Activated CD4-positive, alpha-beta T cell treated with anti-CD3 and anti-CD28 coated beads, Interleukin-2, amount 10 ng/mL, durations not matched to agents 24 days and 14 days (primary cell): Measurements from ENCODE around the gene POMGNT2. TPM values are rescaled to one million over a fixed set of nuclear protein-coding genes. Genes with fewer than 3 reads are reported as not detected.

Source experiments
- DNase-seq: peaks from one replicate; pipeline ENCODE4 v3.0.0; 2022
- H3K27ac Mint-ChIP-seq: one replicate; pipeline ENCODE4 v1.8.0; 2022; ENCODE audit warnings: mild to moderate bottlenecking, mixed read lengths
- H3K27me3 Mint-ChIP-seq: one replicate; pipeline ENCODE4 v1.8.0; 2022; ENCODE audit warnings: mixed read lengths
- H3K36me3 Mint-ChIP-seq: one replicate; pipeline ENCODE4 v1.8.0; 2022; ENCODE audit warnings: low read depth, mild to moderate bottlenecking, mixed read lengths
- H3K4me1 Mint-ChIP-seq: one replicate; pipeline ENCODE4 v1.8.0; 2021; ENCODE audit warnings: mixed read lengths
- H3K4me3 Mint-ChIP-seq: one replicate; pipeline ENCODE4 v1.8.0; 2022; ENCODE audit warnings: mild to moderate bottlenecking, moderate library complexity, mixed read lengths
- H3K9me3 Mint-ChIP-seq: one replicate; pipeline ENCODE4 v1.8.0; 2021; ENCODE audit warnings: mixed read lengths
- intact Hi-C: fragments of 100-400 bp; cut with micrococcal nuclease; formaldehyde crosslinking; loops from one replicate; pipeline ENCODE4 v1.15.1; 2023
- total RNA-seq: library from RNA; stranded (reverse); gene quantifications from 2 replicates; pipeline ENCODE4 v1.2.3, GENCODE V29; 2022

The POMGNT2 gene
- total RNA-seq, 1 donor from 2014 or later: 8.8 TPM

DNA sequence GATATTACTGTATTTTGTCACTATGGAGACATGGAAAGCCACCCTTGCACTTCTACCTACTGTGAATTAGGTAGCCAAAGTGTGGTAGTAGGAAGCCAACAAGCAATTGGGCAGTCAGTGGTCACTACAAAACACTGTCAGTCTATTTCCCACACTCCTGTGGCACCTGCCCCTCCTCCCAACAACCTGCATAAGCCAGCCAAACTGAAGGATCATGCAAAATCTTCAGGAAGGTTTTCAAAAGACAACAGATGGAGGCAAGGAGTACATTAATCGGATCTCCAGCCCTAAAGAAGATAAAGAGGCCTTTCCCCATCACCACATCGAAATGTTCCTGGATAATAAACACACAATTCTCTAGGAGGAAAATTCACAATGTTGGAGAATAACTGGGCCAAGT is 11.9 kb downstream of the POMGNT2 start:
- no peak for DNase-seq
- H3K36me3 Mint-ChIP-seq: no peaks in the 10 kb centered on the region
- H3K27me3 Mint-ChIP-seq: no peaks in the 10 kb centered on the region
- H3K4me1 Mint-ChIP-seq: no peaks in the 10 kb centered on the region
- H3K27ac Mint-ChIP-seq: no peak overlapping the region
- intact Hi-C loops: no loop called here
- no peaks in the 10 kb centered on the region for H3K9me3 Mint-ChIP-seq
- H3K4me3 Mint-ChIP-seq: no peak overlapping the region

DNA sequence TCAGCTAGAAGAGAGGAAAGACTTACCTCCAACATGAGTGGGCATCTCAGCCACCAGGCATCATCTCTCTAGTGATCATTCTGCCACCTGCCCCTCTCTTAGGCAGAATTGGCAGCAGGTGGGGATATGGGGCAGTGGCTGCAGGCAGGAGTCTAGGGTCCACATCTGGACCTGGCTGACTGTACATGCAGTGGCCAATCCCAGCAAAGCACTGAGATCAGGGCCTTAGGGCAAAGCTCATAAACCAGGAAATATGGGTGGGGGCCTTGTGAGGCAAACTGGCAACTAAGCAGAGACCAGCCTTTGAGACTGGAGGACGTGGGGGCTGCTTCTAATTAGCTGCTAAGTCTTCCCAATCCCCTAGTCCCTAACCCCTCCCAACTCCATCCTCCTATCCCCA is 12.9 kb downstream of the POMGNT2 start:
- DNase-seq: no peak
- Mint-ChIP-seq H3K27ac (no peak overlapping the region), H3K27me3 (no peaks in the 10 kb centered on the region), H3K36me3 (no peaks in the 10 kb centered on the region), H3K4me3 (no peak overlapping the region), H3K9me3 (no peaks in the 10 kb centered on the region), H3K4me1 (no peaks in the 10 kb centered on the region)
- intact Hi-C loops: no loop called here

DNA sequence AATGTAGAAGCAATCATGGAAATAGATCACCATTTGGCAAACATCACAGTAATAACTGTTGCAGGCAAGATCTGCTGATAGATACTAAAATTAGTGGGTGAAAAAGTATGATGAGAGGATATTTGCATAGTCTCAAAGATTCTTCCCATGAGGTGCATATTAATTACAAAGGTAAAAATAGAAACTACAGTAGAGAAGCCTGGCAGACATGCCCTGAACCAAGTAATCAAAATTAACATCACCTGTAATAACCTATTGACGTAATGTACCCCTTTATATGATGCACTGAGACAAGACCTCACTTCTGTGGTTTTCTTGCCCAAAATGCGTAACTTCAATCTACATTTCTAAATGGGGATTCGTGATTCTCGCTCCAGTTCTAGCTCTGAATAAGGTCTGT is 14.4 kb downstream of the POMGNT2 start:
- H3K4me3 Mint-ChIP-seq: no peak overlapping the region
- no peaks in the 10 kb centered on the region for H3K9me3 Mint-ChIP-seq
- no peak overlapping the region for H3K27ac Mint-ChIP-seq
- intact Hi-C loops: no loop called here
- H3K4me1 Mint-ChIP-seq: peaks cover 4% of the 10 kb centered on the region
- H3K27me3 Mint-ChIP-seq: no peaks in the 10 kb centered on the region
- no peaks in the 10 kb centered on the region for H3K36me3 Mint-ChIP-seq
- no peak for DNase-seq

DNA sequence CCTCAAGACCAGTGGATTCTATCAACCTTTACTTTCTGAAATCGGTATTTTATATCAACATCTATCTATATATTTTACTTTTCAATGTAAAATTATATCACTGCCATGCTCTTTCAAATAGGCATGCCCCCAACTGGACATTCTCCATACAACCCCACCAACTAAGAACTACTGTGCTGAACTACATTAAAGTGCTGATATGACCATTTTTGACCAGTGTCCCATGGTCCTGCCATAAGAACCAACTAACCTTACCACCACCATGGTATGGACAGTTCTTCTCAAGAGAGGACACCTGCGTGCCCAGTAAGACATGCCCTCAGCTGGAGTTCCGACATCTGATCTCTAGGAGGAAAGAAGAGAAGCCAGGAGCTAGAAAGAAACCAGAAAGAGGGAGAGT is 15.6 kb downstream of the POMGNT2 start:
- Mint-ChIP-seq H3K9me3 (peaks cover 1% of the 10 kb centered on the region), H3K4me1 (peaks cover 6% of the 10 kb centered on the region), H3K4me3 (no peak overlapping the region), H3K27ac (no peak overlapping the region), H3K36me3 (peaks cover 2% of the 10 kb centered on the region), H3K27me3 (no peaks in the 10 kb centered on the region)
- intact Hi-C loops: no loop called here
- DNase-seq: no peak

DNA sequence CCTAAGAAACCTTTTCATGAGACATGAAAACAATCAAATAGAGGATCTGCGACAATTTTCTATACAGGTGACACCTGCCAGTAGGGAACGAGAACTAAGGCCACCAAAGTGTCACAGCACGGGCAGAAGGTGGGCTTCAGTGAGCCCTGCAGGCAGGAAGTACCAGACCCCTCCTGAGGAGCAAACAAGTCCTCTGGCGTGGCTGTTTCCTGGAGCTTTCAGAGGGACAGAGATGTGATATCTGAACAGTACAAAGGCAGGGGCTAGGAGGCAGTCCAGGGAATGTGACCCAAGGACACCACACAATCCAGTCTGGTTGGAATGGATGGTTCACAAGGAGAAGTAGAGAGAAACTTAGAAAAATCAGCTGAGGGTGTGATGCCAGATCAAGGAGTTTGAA is 16.8 kb downstream of the POMGNT2 start:
- H3K4me1 Mint-ChIP-seq: peaks cover 6% of the 10 kb centered on the region
- peaks cover 4% of the 10 kb centered on the region for H3K36me3 Mint-ChIP-seq
- DNase-seq: no peak
- no peaks in the 10 kb centered on the region for H3K27me3 Mint-ChIP-seq
- intact Hi-C loops: no loop called here
- H3K9me3 Mint-ChIP-seq: peaks cover 6% of the 10 kb centered on the region
- H3K4me3 Mint-ChIP-seq: no peak overlapping the region
- no peak overlapping the region for H3K27ac Mint-ChIP-seq

DNA sequence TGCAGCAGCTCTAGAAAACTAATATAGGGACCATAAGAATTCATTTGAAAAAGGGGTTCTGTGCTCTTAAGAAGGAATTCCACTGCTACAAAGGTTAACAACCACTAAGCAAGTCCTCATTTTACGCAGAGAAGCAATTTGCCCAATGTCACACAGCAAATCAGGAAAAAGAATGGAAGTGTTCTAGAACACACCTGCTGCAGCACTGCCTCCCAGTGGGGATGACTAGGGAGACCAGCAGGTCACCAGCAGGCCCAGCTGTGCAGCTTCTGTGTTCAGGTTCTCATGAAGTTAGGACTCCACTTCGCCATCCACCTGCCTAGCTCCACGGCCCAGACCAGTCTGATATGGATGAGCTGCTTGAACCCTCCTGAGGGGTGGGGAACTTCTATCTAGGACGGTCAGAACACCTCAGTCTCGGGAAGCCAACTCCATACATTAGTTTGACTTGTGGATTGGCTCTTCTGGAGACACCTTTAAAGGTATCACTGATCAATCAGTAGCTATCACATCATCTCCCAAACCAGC is 18.6 kb downstream of the POMGNT2 start:
- no peak for DNase-seq
- Mint-ChIP-seq H3K4me3 (no peak overlapping the region), H3K4me1 (peaks cover 6% of the 10 kb centered on the region), H3K36me3 (peaks cover 10% of the 10 kb centered on the region), H3K27me3 (no peaks in the 10 kb centered on the region), H3K9me3 (peaks cover 6% of the 10 kb centered on the region), H3K27ac (no peak overlapping the region)
- intact Hi-C loops: no loop called here

DNA sequence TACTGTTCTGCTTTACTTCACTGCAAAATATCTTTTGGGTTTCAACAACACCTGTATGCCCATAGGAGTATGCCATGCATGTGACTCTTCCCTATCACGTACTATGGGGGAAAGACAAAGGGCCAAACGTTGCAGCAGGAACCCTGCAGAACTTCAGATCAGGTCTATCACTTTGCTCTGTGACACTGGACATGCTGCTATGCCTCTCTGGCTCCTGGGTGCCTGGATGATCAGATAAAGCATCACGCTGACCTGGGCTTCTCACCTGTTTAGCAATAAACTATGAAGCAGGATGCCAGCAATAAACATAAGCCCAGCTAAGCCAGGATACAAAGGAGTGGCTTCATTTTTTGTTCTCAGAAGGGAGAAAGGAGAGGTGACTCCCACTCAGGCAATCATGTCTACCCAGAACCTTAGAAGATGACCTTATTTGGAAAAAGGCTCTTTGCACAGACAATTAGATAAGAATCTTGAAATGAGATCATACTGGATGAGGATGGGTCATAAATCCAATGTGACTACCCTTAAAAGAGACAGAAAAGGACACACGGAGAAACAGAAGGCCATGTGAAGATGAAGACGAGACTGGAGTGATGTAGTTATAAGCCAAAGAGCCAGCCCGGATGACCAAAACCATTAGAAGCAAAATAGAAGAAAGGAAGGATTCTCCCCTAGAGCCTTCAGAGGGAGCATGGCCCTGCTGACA is 19.3 kb downstream of the POMGNT2 start:
- Mint-ChIP-seq H3K4me3 (no peak overlapping the region), H3K27ac (no peak overlapping the region), H3K36me3 (peaks cover 17% of the 10 kb centered on the region), H3K27me3 (no peaks in the 10 kb centered on the region), H3K9me3 (peaks cover 6% of the 10 kb centered on the region), H3K4me1 (peaks cover 6% of the 10 kb centered on the region)
- intact Hi-C loops: no loop called here
- DNase-seq: no peak

DNA sequence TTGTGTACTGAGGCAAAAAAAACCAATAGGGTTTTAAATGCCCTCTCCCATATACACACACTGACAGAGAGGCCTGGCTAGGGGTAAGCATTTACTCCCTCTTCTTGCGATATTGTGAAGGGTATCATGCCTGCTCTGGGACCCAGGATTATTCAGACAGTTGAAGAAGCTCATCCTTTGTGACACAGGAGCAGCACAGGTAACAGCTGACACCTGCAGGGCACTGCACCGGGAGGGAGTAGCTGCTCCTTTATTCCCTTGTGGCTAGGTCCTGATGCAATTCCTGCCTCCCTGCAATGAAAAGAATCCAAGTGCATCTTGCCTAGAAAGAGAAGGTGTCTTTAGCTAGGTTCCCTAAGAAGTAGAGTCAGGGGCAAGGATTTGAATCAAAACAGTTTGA is 23.4 kb downstream of the POMGNT2 start:
- peaks cover 9% of the 10 kb centered on the region for H3K9me3 Mint-ChIP-seq
- no peak for DNase-seq
- intact Hi-C loops: no loop called here
- no peaks in the 10 kb centered on the region for H3K27me3 Mint-ChIP-seq
- H3K4me1 Mint-ChIP-seq: peaks cover 6% of the 10 kb centered on the region
- H3K36me3 Mint-ChIP-seq: peaks cover 39% of the 10 kb centered on the region
- no peak overlapping the region for H3K4me3 Mint-ChIP-seq
- no peak overlapping the region for H3K27ac Mint-ChIP-seq

DNA sequence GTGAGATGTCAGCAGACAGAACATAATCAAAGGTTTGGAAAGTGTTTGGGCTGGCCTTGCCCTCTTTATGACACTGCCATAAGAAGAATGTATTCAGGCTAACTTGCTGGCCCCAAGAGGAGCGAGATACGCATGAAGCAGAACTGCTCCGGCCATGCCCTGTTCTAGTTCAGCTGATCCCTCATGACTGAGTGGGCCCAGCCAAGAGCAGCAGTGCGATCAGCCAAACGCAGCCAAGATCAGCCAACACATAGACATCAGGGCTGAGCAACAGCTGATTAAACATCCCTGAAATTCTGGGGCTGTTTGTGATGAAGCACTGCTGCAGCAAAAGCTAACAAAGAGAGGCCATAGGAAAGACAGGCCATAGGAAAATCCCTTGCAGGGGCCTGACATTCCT is 24.1 kb downstream of the POMGNT2 start:
- no peaks in the 10 kb centered on the region for H3K27me3 Mint-ChIP-seq
- H3K36me3 Mint-ChIP-seq: peaks cover 42% of the 10 kb centered on the region
- intact Hi-C loops: no loop called here
- no peak overlapping the region for H3K27ac Mint-ChIP-seq
- H3K4me3 Mint-ChIP-seq: no peak overlapping the region
- H3K4me1 Mint-ChIP-seq: peaks cover 5% of the 10 kb centered on the region
- peaks cover 9% of the 10 kb centered on the region for H3K9me3 Mint-ChIP-seq
- DNase-seq: no peak

DNA sequence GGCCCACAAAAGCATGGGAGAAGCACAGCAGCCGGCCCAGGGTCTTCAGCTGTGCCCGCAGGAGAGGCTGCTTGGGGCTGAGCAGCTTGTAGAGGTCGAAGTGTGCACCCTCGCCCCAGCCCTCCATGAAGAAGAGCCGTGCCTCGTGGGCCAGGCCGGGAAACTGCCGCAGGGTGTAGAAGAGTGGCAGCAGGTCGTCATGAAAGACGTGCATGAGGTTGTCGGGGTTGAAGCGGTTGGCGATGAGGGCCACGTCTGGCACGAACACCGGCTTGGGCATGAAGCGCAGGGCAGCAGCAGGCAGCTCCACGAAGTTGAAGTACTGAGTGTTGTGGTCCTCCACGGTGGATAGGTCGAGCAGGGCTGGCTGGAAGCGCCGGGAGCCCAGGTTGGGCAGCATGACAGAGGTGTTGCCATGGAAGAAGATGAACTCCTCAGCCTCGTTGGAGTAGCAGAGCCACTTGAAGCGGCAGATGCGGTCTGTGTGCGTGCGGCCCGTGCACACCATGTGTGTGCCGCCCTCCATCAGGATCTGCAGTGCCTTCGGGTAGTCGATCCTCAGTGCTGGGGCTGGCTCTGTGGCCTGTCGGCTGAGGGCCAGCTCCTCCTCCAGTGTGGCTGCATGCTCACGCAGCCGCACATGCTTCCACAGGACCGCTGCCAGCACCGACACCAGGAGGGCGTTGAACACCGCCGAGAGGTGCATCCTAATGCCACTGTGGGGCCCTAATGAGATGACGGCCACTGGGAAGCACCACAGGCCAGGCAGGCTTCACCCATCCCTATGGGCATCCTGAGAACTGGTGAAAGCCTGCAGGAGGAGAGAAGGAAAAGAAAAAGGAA is 24.9 kb downstream of the POMGNT2 start:
- Mint-ChIP-seq H3K27ac (no peak overlapping the region), H3K36me3 (peaks cover 42% of the 10 kb centered on the region), H3K4me3 (no peak overlapping the region), H3K27me3 (no peaks in the 10 kb centered on the region), H3K4me1 (no peaks in the 10 kb centered on the region), H3K9me3 (peaks cover 9% of the 10 kb centered on the region)
- intact Hi-C loops: no loop called here
- no peak for DNase-seq

DNA sequence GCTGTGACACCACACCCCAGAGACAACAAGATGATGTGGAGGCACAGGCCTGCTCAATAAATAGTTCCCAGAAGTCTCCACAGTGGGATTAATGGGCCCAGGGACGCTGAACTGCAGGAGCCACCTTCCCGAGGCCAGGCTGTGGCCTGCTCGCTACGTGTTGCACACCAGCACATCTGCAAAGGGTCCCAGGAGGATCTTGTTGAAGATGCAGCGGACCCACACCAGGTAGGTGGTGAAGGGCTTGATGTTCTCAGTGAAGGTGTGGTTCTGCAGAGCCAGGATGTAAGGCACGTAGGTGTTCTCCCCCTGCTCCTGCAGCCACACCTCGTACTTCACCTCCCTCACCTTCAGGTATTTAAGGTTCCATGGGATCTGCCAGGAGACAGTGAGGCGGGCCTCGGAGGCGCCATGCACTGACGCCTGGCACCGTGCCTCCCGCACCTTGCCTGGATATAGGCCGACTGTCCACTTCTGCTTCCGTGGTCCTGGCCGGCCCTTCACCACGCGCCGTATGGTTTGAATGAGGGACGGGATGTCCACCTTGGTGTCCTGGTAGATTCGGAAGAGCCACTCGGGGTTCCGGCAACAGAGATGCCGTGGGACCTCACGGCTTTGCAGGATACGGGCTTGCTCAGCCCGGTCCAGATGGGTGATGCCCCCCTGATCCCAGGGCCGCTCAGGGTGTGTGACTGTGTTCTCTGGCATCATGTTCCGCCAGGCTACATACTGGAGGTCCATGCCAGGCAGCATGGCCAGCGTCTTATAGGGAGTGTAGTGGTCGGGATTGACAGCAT is 26.1 kb downstream of the POMGNT2 start:
- H3K36me3 Mint-ChIP-seq: peaks cover 40% of the 10 kb centered on the region
- intact Hi-C loops: no loop called here
- H3K27ac Mint-ChIP-seq: no peak overlapping the region
- H3K27me3 Mint-ChIP-seq: no peaks in the 10 kb centered on the region
- H3K4me3 Mint-ChIP-seq: no peak overlapping the region
- peaks cover 3% of the 10 kb centered on the region for H3K9me3 Mint-ChIP-seq
- no peak for DNase-seq
- no peaks in the 10 kb centered on the region for H3K4me1 Mint-ChIP-seq

DNA sequence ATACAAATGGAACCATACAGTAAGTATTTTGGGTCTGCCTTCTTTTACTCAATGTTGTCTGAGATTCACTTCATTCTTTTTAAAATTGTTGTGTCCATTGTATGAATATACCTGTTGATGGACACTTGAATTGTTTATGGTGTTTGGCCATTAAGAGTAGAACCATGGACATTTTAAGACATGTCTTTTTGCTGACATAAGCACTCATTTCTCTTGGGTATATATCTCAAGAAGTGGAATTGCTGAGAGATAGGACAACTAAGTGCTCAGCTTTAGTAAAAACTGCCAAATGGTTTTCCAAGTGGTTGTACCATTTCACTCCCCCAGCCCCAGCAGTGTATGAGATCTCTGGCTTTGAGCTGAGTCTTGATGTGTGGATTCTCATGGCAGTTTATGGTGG is 28.2 kb downstream of the POMGNT2 start:
- Mint-ChIP-seq H3K36me3 (peaks cover 35% of the 10 kb centered on the region), H3K4me1 (no peaks in the 10 kb centered on the region), H3K9me3 (peaks cover 3% of the 10 kb centered on the region), H3K27me3 (peaks cover 1% of the 10 kb centered on the region), H3K4me3 (no peak overlapping the region), H3K27ac (no peak overlapping the region)
- no peak for DNase-seq
- intact Hi-C loops: no loop called here

DNA sequence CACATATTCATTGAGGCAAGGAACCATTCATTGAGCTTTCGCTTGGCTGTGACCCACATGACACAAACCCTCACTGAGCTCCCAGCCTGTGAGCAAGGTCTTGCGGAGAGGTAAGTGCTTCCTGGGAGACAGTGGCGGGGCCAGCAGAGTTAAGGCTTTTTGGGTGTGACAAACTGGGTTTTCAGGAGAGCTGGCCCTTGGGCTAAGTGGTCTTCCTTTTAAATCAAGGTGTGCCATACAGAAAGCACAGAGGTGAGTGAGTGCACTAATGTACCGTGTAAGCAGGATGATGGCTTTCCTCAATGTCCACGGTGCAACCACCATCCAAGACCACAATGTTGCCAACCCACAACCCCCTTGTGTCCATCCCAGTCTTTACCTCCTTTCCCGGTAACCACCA is 28.6 kb downstream of the POMGNT2 start:
- intact Hi-C loops: no loop called here
- H3K36me3 Mint-ChIP-seq: peaks cover 31% of the 10 kb centered on the region
- no peak overlapping the region for H3K4me3 Mint-ChIP-seq
- H3K27me3 Mint-ChIP-seq: peaks cover 4% of the 10 kb centered on the region
- DNase-seq: no peak
- no peaks in the 10 kb centered on the region for H3K4me1 Mint-ChIP-seq
- H3K27ac Mint-ChIP-seq: no peak overlapping the region
- peaks cover 3% of the 10 kb centered on the region for H3K9me3 Mint-ChIP-seq

DNA sequence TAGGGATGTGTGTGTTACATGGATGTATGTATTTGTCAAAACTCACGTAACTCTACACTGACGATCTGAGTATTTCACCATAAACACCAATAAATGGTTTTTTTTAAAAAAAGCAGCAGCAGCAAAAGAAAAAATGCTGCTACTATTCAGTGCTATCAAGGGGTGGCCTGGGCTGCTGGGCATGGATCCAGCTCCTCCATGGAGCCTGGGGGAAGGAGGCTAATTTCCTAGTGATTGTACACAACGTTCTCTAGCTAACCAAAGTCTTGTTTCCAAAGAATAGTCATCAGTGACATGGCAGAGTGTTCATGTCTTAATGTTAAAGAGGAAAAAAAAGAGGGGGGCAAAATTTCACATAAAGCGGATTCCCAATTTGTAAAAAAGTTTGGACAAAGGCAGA is 29.0 kb downstream of the POMGNT2 start:
- Mint-ChIP-seq H3K27ac (no peak overlapping the region), H3K27me3 (peaks cover 4% of the 10 kb centered on the region), H3K9me3 (peaks cover 3% of the 10 kb centered on the region), H3K36me3 (peaks cover 27% of the 10 kb centered on the region), H3K4me3 (no peak overlapping the region), H3K4me1 (no peaks in the 10 kb centered on the region)
- no peak for DNase-seq
- intact Hi-C loops: no loop called here
